Dedifferentiated amniotic fluid mesenchymal stem cell (primary cell): ENCODE measurements around the gene CRYBG1.

Experiments
- DNase-seq: peaks from one replicate; pipeline ENCODE4 v3.0.0-alpha.2; 2016; ENCODE audit errors: extremely low spot score

CRYBG1 gene

DNA sequence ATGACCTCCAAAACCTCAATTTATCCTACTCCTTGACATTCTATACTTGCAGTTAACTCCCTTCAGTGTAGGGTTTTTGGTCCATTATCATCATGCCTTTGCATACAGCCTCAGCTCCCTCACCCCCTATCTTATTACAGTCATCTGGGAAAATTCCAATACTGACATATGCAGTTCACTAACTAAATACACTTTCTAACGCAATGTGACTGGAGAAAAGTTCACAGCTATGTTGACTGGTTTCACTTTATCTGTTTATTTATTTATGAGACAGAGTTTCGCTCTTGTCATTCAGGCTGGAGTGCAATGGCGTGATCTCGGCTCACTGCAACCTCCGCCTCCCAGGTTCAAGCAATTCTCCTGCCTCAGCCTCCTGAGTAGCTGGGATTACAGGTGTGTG, 64.9 kb downstream of the CRYBG1 start:
- no peak for DNase-seq

- DNase-seq: no peak
Measured at GRCh38 chr6:106426250-106426970, 65.9 kb downstream of the CRYBG1 start.

DNA sequence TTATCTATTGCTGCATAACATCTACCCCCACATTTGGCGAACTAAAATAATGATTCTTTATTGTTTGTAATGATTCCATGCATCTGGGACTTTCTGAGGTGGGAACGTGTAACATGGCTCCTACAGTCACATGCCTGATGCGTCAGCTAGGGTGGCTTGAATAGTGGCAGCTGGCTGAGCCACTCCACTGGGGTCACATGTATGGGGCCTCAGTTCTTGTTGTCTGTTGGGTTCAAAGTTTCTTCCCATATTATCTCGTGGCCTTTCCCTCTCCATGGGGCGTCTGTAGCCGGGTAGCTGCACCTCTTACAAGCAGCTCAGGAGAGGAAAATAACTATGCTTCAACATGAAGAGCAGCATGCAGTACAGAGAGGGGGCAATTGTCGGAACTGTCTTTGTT, 69.9 kb downstream of the CRYBG1 start:
- DNase-seq: no peak

GRCh38 chr6:106431405-106431804, 70.9 kb downstream of the CRYBG1 start:
- no peak for DNase-seq

DNA sequence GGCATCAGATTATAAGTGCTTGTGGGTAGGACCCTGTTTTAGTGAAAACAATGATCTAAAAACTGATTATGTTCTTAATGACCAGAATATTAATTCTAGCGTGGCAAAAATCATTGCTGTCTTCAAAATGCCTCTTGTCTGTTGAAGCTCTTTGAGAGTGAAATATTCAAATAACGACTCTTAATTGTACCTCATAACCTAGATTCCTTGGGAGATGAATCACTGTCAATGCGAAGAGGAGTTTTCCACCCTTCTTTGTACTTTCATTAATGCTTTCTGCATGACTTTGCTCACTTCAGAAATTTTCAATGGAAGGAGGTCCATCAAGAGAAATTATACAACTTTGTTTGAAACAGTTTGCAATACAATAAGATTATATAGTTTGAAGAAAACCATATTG, 71.5 kb downstream of the CRYBG1 start:
- DNase-seq: no peak

DNA sequence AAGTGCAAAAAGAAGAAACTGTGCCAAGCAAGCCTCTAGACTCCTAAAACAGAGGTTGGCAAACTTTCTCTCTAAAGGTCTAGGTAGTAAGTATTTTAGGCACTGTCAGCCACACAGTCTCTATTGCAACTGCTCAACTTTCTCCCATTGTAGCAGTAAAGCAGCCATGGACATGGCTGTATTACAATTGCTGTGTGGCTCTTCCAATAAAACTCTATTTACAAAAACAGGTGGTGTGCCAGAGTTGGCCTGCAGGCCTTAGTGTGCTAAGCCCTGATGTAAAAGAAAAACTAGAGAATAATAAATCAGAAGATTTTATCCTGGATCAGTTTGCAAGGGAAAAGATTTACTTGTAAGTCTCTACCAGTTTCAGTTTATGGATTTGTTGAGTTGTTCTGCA, 74.0 kb downstream of the CRYBG1 start:
- no peak for DNase-seq

- no peak for DNase-seq
Measured at GRCh38 chr6:106439459-106439858, 78.9 kb downstream of the CRYBG1 start.

DNA sequence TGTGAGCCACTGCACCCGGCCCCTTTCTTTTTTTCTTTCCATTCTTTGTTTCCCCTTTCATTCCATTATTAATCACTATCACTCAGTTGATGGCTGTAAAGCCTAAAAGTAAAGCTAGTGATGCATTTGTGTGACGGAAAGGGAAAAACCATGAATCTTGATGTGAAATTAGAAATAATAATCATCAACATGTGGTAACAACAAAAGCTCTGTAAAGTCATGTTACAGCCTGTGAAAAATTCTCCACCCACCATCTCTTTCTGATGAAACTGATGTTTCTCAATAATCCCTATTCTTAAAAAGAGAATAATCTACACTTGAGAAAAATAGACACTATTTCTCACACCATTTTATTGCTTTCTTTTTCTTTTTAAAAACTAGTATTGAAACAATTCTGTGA, 80.0 kb downstream of the CRYBG1 start:
- DNase-seq: no peak

DNA sequence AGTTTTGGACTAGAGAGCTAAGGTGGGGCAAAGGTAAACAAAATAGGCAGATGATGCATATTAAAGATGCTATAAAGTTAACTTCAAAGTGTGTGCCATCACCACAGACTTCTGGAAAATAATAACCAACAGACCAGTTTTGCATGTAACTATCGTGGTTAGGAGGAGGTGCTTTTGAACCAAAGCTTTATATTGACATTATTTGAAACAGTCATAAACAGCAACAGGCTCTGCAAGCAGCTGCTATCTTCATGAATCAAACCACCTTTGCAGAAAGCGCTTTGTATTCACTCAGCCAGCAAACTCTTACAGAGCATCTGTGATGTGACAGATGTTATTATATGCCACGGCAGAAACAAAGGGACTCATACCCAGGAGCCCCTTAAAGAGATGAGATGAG, 81.9 kb downstream of the CRYBG1 start:
- no peak for DNase-seq

DNA sequence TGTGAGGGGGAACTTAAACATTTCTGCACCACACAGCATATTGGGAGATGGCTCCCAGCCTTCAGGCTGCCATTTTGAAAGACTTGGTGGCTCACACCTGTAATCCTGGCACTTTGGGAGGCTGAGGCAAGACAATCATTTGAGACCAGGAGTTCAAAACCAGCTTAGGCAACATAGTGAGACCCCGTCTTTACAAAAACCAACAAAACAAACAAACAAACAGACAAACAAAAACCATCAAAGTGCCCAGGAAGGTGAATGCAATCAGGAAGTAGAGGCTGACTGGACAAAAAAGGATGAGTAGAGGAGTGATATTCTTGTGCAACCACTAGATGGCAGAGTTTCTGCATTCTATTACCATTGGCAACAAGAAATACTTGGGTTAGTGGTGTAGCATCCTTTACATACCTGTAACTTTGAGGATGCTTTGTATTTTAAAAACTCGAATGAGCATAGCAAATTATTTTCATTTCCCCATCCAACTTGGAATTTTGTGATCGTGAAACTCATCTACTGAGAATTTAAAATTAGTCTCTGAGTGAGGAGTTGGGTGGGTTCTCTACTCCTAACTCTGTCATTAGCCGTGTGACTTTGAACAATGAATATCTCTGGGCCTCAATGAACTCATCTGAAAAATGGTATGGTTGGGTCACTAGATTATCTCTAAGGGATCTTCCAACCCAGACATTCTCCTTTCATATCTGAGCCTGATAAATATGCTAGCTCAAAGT, 84.4 kb downstream of the CRYBG1 start:
- peak; percentile 61 for DNase-seq

DNA sequence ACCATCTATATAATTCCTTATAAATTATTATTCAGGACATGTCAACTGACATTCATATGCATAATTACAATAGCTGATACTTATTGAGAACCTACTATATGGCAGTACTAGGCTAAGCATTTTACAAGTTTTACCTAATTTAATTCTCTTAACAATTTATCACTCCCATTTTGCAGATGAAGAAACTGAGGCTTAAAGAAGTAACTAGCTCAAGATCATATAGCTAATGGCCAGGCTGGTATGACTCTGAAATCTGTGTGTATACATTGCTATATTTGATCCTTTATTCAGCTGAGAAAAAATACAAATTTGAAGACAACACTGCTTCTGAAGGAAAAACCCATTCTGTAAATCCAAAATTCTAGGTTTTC, 85.0 kb downstream of the CRYBG1 start:
- DNase-seq: no peak

GRCh38 chr6:106446287-106446885, 85.9 kb downstream of the CRYBG1 start:
- peak; percentile 23 for DNase-seq

GRCh38 chr6:106446983-106447382, 86.5 kb downstream of the CRYBG1 start:
- no peak for DNase-seq

DNA sequence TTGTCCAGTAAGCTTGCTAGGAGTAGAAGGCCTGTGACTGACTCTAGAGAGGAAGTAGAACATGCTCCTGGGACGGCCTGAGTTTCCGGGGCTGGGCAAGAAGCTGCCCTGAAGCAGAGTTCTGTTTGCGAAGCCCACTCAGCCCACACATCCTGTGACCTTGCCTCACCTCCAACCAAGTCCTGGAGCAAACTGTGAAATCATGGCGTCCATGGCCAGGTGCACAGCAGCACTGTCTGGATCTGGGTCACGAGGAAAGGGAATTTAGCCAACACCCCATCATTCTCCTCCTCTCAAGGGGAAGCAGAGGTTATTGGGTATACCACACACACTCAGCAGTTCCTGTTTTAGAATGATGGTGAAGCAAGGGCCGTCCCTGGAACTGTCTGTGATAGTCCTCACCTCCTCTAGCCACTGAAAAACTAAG, 87.5 kb downstream of the CRYBG1 start:
- DNase-seq: no peak

GRCh38 chr6:106450653-106451052, 90.1 kb downstream of the CRYBG1 start:
- DNase-seq: no peak

DNA sequence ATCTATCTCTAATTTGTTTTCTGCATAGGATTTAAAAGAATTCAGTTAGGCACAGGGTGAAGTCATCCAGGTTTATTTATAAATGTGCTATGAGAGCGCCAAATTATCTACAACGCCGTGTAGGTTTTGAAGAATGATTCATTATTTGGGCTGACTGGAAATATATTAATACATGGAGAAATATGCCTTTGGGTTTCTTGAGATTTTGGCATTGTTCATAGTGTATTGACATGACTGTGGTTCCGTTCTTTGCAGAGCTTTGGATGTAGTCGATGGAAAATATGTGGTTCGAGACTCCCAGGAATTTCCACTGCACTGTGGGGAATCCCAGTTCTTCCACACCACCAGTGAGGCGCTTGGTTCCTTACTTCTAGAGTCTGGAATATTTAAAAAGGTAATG, 90.9 kb downstream of the CRYBG1 start:
- no peak for DNase-seq

GRCh38 chr6:106452628-106453027, 92.1 kb downstream of the CRYBG1 start:
- no peak for DNase-seq

GRCh38 chr6:106453756-106454367, 93.3 kb downstream of the CRYBG1 start:
- DNase-seq: no peak

GRCh38 chr6:106456756-106457155, 96.2 kb downstream of the CRYBG1 start:
- DNase-seq: no peak

- DNase-seq: no peak
Measured at GRCh38 chr6:106458021-106458986, 97.8 kb downstream of the CRYBG1 start.

DNA sequence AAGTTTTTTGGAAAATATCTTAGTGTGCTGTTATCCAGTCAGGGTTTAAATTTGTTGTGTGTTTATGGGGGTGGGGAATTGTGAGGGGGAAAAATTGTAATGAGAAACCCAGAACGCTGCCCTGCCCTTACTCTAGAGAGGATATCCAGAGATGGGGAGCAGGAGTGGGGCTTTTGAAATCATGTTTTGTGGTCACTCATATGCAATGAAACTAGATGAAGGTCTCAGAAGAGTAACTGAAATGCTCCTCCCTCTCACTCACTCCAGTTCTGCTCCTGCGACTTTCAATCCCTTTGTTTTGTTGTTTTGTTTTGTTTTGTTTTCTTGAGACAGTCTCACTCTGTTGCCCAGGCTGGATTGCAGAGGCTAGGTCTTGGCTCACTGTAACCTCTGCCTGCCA, 100.0 kb downstream of the CRYBG1 start:
- DNase-seq: no peak

DNA sequence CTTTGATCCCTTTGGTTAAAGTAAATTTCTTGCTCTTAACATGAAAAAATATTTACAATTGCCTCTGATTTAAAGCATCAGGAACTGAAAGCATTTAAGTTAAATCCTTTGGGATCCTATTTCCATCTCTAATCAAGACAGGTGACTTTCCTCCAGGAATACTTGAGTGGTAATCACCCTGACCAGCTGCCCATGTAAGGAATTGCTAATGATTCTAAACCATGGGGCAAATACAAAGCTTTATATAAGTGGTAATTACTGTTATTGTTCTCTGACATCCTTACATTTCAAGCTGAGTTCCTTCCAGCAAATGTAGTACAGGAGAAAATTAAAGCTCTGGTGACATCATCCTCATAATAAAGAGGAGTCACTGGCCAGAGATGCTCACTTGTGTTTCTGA, 100.6 kb downstream of the CRYBG1 start:
- no peak for DNase-seq
